Measurements from ENCODE around the gene ARSB.

ARSB gene

DNA sequence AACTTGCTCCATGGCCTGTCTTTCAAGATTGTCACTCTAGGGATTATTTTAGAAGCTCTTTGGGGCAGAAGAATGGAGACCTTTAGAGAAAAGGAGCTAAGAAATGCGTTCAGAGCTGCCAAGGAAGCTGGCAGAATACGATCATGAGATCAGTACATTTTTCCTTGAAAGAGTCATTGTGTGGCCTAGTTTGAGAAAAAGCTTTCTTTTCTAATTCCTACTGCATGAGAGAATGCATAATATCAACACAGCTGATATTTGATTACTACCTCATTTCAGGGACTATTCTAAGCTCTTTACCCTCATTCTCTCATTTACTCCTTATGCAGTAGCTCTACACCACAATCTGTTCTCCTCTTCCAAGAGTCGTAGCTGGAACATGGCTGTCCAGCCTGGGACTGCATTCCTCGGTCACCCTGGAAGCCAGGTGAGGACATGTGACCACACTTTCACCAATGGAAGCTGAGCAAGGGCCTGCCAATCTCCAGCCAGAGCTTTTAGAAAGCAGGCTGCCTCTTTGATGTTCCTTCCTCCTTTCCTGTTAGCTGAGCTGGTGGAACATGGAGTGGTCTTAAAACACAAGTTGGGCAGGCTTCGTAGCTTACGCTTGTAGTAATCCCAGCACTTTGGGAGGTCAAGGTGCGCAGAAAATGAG lies 237.3 kb downstream of the ARSB start:
- DNase-seq (ENCODE audit: low read depth in 1 of 2, low spot score in 1 of 2), result no peak
- H3K4me3 ChIP-seq (replicated peaks; ENCODE audit: insufficient read depth, low read length), result no peak overlapping the region
- no peaks in the 10 kb centered on the region for H3K27me3 ChIP-seq (ENCODE audit: insufficient read depth, poor library complexity, severe bottlenecking)
- TF ChIP-seq, protein P1, sequence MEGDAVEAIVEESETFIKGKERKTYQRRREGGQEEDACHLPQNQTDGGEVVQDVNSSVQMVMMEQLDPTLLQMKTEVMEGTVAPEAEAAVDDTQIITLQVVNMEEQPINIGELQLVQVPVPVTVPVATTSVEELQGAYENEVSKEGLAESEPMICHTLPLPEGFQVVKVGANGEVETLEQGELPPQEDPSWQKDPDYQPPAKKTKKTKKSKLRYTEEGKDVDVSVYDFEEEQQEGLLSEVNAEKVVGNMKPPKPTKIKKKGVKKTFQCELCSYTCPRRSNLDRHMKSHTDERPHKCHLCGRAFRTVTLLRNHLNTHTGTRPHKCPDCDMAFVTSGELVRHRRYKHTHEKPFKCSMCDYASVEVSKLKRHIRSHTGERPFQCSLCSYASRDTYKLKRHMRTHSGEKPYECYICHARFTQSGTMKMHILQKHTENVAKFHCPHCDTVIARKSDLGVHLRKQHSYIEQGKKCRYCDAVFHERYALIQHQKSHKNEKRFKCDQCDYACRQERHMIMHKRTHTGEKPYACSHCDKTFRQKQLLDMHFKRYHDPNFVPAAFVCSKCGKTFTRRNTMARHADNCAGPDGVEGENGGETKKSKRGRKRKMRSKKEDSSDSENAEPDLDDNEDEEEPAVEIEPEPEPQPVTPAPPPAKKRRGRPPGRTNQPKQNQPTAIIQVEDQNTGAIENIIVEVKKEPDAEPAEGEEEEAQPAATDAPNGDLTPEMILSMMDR (IDR thresholded peaks at IDR 0.05; ENCODE audit: insufficient read depth, low read length), result no peak
- TF ChIP-seq POLR2AphosphoS5 (IDR thresholded peaks at IDR 0.05; ENCODE audit: low read depth) (no peak), SPI1 (IDR thresholded peaks at IDR 0.05; ENCODE audit: borderline replicate concordance, low read depth) (no peak), GABPA (IDR thresholded peaks at IDR 0.05; ENCODE audit: low read depth) (no peak)
- TF ChIP-seq, protein P2, sequence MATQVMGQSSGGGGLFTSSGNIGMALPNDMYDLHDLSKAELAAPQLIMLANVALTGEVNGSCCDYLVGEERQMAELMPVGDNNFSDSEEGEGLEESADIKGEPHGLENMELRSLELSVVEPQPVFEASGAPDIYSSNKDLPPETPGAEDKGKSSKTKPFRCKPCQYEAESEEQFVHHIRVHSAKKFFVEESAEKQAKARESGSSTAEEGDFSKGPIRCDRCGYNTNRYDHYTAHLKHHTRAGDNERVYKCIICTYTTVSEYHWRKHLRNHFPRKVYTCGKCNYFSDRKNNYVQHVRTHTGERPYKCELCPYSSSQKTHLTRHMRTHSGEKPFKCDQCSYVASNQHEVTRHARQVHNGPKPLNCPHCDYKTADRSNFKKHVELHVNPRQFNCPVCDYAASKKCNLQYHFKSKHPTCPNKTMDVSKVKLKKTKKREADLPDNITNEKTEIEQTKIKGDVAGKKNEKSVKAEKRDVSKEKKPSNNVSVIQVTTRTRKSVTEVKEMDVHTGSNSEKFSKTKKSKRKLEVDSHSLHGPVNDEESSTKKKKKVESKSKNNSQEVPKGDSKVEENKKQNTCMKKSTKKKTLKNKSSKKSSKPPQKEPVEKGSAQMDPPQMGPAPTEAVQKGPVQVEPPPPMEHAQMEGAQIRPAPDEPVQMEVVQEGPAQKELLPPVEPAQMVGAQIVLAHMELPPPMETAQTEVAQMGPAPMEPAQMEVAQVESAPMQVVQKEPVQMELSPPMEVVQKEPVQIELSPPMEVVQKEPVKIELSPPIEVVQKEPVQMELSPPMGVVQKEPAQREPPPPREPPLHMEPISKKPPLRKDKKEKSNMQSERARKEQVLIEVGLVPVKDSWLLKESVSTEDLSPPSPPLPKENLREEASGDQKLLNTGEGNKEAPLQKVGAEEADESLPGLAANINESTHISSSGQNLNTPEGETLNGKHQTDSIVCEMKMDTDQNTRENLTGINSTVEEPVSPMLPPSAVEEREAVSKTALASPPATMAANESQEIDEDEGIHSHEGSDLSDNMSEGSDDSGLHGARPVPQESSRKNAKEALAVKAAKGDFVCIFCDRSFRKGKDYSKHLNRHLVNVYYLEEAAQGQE (IDR thresholded peaks at IDR 0.05; ENCODE audit: insufficient replicate concordance, low read depth), result no peak
- no peak overlapping the region for H3K27ac ChIP-seq (replicated peaks)

DNA sequence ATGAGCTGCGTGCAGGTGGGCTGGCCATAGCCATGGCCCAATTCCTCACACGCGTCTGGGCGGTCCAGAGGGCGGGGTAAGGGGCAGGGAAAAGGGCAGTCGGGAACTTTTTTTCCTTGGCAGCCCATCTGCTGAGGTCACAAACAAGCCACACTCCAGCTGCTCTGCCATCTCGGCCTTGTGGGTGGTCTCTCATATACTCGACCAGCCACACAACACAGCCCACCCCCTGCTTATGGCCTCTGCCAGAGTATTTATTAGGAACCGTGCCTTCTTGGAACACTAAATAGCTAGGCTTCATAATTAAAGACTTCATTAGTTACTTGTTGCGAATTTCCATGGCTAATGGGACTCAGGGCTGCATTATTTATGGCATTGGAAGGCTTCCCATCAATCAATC lies 238.1 kb downstream of the ARSB start:
- H3K27me3 ChIP-seq (ENCODE audit: insufficient read depth, poor library complexity, severe bottlenecking), result no peaks in the 10 kb centered on the region
- H3K4me3 ChIP-seq (replicated peaks; ENCODE audit: insufficient read depth, low read length), result no peak overlapping the region
- H3K27ac ChIP-seq (replicated peaks), result no peak overlapping the region
- TF ChIP-seq POLR2AphosphoS5 (IDR thresholded peaks at IDR 0.05; ENCODE audit: low read depth) (no peak), GABPA (IDR thresholded peaks at IDR 0.05; ENCODE audit: low read depth) (no peak), SPI1 (IDR thresholded peaks at IDR 0.05; ENCODE audit: borderline replicate concordance, low read depth) (no peak)
- TF ChIP-seq, protein P2 (IDR thresholded peaks at IDR 0.05; ENCODE audit: insufficient replicate concordance, low read depth), result no peak
- TF ChIP-seq, protein P1 (IDR thresholded peaks at IDR 0.05; ENCODE audit: insufficient read depth, low read length), result no peak
- no peak for DNase-seq (ENCODE audit: low read depth in 1 of 2, low spot score in 1 of 2)

DNA sequence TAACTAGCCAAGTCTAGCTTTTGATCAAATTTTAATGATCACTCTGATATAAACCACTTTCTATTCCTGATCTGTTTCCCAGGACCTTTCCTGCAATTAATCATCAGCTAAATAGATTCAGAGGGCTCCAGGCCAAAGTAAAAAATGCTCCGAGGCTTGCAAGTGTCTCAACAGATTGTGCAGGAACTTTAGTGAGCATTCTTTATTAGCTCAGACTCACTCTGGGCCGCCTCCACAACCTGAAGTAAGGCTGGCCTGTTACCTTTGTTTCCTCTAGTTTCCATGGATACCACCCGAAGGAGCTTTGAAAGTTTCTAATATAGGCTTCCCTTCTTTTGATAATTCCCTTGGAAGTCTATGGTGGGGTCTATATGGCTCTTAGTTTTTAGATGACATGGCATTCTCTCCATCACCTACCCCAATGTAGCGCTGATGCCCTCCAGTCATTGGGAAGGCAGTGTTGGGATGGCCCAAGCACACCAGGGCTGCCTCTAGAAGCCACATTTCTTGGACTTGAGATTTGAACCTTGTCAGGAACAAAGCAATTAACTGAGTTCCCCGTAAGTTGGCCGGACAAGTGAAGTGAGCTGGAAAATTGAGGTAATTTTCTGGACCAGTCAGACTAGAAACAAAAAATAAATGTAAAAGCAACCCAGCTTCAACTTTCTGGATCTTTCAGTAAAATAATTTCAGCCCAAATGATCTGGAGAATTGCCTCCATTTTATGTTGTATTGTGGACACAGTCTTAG lies 238.9 kb downstream of the ARSB start:
- Histone ChIP-seq H3K27ac (replicated peaks) (no peak overlapping the region), H3K27me3 (ENCODE audit: insufficient read depth, poor library complexity, severe bottlenecking) (no peaks in the 10 kb centered on the region), H3K4me3 (replicated peaks; ENCODE audit: insufficient read depth, low read length) (no peak overlapping the region)
- no peak for DNase-seq (ENCODE audit: low read depth in 1 of 2, low spot score in 1 of 2)
- TF ChIP-seq, protein P2 (IDR thresholded peaks at IDR 0.05; ENCODE audit: insufficient replicate concordance, low read depth), result no peak
